IMR-90 (cell line): ENCODE results near the gene PGF. TPM values are rescaled to one million over a fixed set of nuclear protein-coding genes. Genes with fewer than 3 reads are reported as not detected.

Experiments used
- ATAC-seq: fragments of 200-7000 bp; cut with Tn5 transposase; 2 replicates; pipeline ENCODE4 v1.9.1; 2020; ENCODE audit warnings: low read depth, mild to moderate bottlenecking, moderate library complexity
- BruUV-seq: library from RNA; stranded (reverse); fragments of 400-500 nt; replicated peaks from 2 replicates; lab custom pipeline; 2021; lab: Mats Ljungman, UMichigan
- CTCF ChIA-PET: fragments of 300-600 bp; formaldehyde crosslinking; extraction: SDS; loops from one replicate; lab custom pipeline; 2021; ENCODE audit warnings: antibody characterized with exemption; lab: Yijun Ruan, JAX
- POLR2A ChIA-PET: fragments of 300-600 bp; sonication (Branson Sonifier 250); formaldehyde crosslinking; loops from one replicate; lab custom pipeline; 2022; ENCODE audit warnings: antibody characterized with exemption; ENCODE audit not compliant: unreplicated experiment; lab: Charles Lee
- DNase-seq: peaks from one replicate; pipeline ENCODE4 v3.0.0; 2013
- H2AFZ ChIP-seq: replicated peaks from 2 replicates; pipeline ENCODE3; 2013; ENCODE audit warnings: low read length, mild to moderate bottlenecking; ENCODE audit not compliant: poor library complexity
- H2AK5ac ChIP-seq: 2 replicates; pipeline ENCODE4 v1.6.1; 2013; ENCODE audit warnings: low read depth, low read length, inconsistent platforms
- H2AK9ac ChIP-seq: replicated peaks from 2 replicates; pipeline ENCODE3; 2013; ENCODE audit warnings: mild to moderate bottlenecking, low read depth, low read length, moderate library complexity; ENCODE audit not compliant: poor library complexity
- H2BK120ac ChIP-seq: 2 replicates; pipeline ENCODE4 v1.6.1; 2013; ENCODE audit warnings: low read depth, low read length, inconsistent platforms
- H2BK15ac ChIP-seq: 3 replicates; pipeline ENCODE4 v1.6.1; 2013; ENCODE audit warnings: low read depth, low read length, inconsistent platforms
- H2BK20ac ChIP-seq: 2 replicates; pipeline ENCODE4 v1.6.1; 2013; ENCODE audit warnings: low read depth, mild to moderate bottlenecking, inconsistent platforms, low read length, moderate library complexity
- H2BK5ac ChIP-seq: 2 replicates; pipeline ENCODE4 v1.6.1; 2013; ENCODE audit warnings: mild to moderate bottlenecking, low read depth, low read length, inconsistent platforms; ENCODE audit not compliant: poor library complexity, severe bottlenecking
- H3K14ac ChIP-seq: replicated peaks from 2 replicates; pipeline ENCODE4 v1.6.1; 2013; ENCODE audit warnings: low read depth, low read length, inconsistent platforms
- H3K18ac ChIP-seq: 2 replicates; pipeline ENCODE4 v1.6.1; 2013; ENCODE audit warnings: low read depth, low read length, control low read depth
- H3K23ac ChIP-seq: 2 replicates; pipeline ENCODE4 v1.6.1; 2013; ENCODE audit warnings: low read depth, low read length, inconsistent platforms
- H3K27ac ChIP-seq: 2 replicates; pipeline ENCODE4 v1.5.1; 2013; ENCODE audit warnings: mild to moderate bottlenecking, control low read depth, low read length; ENCODE audit not compliant: insufficient read depth
- H3K27me3 ChIP-seq: 2 replicates; pipeline ENCODE4 v1.6.1; 2013; ENCODE audit warnings: low read length; ENCODE audit not compliant: control insufficient read depth, insufficient read depth
- H3K36me3 ChIP-seq: 2 replicates; pipeline ENCODE4 v1.6.1; 2013; ENCODE audit warnings: low read length, mixed read lengths; ENCODE audit not compliant: control insufficient read depth, insufficient read depth
- H3K4ac ChIP-seq: 2 replicates; pipeline ENCODE4 v1.6.1; 2013; ENCODE audit warnings: low read depth, low read length, inconsistent platforms
- H3K4me1 ChIP-seq: 2 replicates; pipeline ENCODE4 v1.6.1; 2013; ENCODE audit warnings: low read length, mixed read lengths; ENCODE audit not compliant: control insufficient read depth, insufficient read depth
- H3K4me2 ChIP-seq: 2 replicates; pipeline ENCODE4 v1.6.1; 2013; ENCODE audit warnings: low read depth, mild to moderate bottlenecking, control low read depth, low read length, moderate library complexity
- H3K4me3 ChIP-seq: 2 replicates; pipeline ENCODE4 v1.5.1; 2013; ENCODE audit warnings: low read depth, mild to moderate bottlenecking, control low read depth, low read length, moderate library complexity; ENCODE audit not compliant: insufficient read depth
- H3K56ac ChIP-seq: 2 replicates; pipeline ENCODE4 v1.6.1; 2013; ENCODE audit warnings: low read length, inconsistent platforms; ENCODE audit not compliant: insufficient read depth; ENCODE audit errors: extremely low read depth
- H3K79me1 ChIP-seq, 2 experiments: 2 replicates each; pipeline ENCODE4 v1.6.1; 2013; ENCODE audit warnings: low read length in 2 of 2, inconsistent platforms in 1 of 2, low read depth in 1 of 2
- H3K9ac ChIP-seq: 2 replicates; pipeline ENCODE4 v1.6.1; 2013; ENCODE audit warnings: low read depth, low read length, control low read depth
- H3K9me1 ChIP-seq: 2 replicates; pipeline ENCODE4 v1.6.1; 2013; ENCODE audit warnings: low read length, inconsistent platforms; ENCODE audit not compliant: insufficient read depth
- H3K9me3 ChIP-seq: 2 replicates; pipeline ENCODE4 v1.6.1; 2013; ENCODE audit warnings: low read length; ENCODE audit not compliant: control insufficient read depth, insufficient read depth
- H4K20me1 ChIP-seq: 2 replicates; pipeline ENCODE4 v1.6.1; 2013; ENCODE audit warnings: low read length, inconsistent platforms; ENCODE audit not compliant: insufficient read depth
- H4K5ac ChIP-seq: 2 replicates; pipeline ENCODE4 v1.6.1; 2013; ENCODE audit warnings: mild to moderate bottlenecking, low read depth, low read length, control low read depth
- H4K8ac ChIP-seq, 2 experiments: 2 replicates each; pipeline ENCODE4 v1.6.1; 2013; ENCODE audit warnings: low read depth in 2 of 2, low read length in 2 of 2, control low read depth in 1 of 2, inconsistent platforms in 1 of 2
- H4K91ac ChIP-seq: 2 replicates; pipeline ENCODE4 v1.6.1; 2013; ENCODE audit warnings: low read depth, low read length, inconsistent platforms; ENCODE audit not compliant: insufficient read depth
- CHD1 ChIP-seq: IDR thresholded peaks from 2 replicates; pipeline ENCODE4 v1.6.1; 2012; ENCODE audit warnings: low read depth, low read length, improper control_type of control experiment
- CTCF ChIP-seq: conservative IDR thresholded peaks from 2 replicates; pipeline ENCODE4 v1.5.1; 2012; ENCODE audit warnings: mild to moderate bottlenecking, low read depth, low read length, improper control_type of control experiment
- FOS ChIP-seq: fragments of 150-350 bp; IDR thresholded peaks from 2 replicates; pipeline ENCODE4 v1.6.1; 2016; ENCODE audit warnings: low read depth, low read length
- MAFK ChIP-seq: IDR thresholded peaks from 2 replicates; pipeline ENCODE4 v1.6.1; 2012; ENCODE audit warnings: low read depth, low read length, improper control_type of control experiment
- MAZ ChIP-seq: IDR thresholded peaks from 2 replicates; pipeline ENCODE4 v1.6.1; 2012; ENCODE audit warnings: low read depth, mild to moderate bottlenecking, low read length, improper control_type of control experiment, moderate library complexity, borderline replicate concordance
- MXI1 ChIP-seq: IDR thresholded peaks from 2 replicates; pipeline ENCODE4 v1.6.1; 2012; ENCODE audit warnings: low read depth, mild to moderate bottlenecking, low read length, moderate library complexity, borderline replicate concordance
- POLR2A ChIP-seq: IDR thresholded peaks from 2 replicates; pipeline ENCODE4 v1.6.1; 2012; ENCODE audit warnings: mild to moderate bottlenecking, low read depth, low read length
- RAD21 ChIP-seq: IDR thresholded peaks from 2 replicates; pipeline ENCODE4 v1.6.1; 2012; ENCODE audit warnings: low read length, improper control_type of control experiment
- SMC3 ChIP-seq: fragments of 150-350 bp; IDR thresholded peaks from 2 replicates; pipeline ENCODE4 v1.6.1; 2016; ENCODE audit warnings: low read depth, mild to moderate bottlenecking, antibody characterized with exemption, low read length, moderate library complexity
- WGBS, 2 experiments: methylation state at CpG; one replicate each; pipeline versions ENCODE4 v1.1.5 to v1.1.7; 2013; ENCODE audit warnings: missing lambda C conversion rate in 2 of 2; ENCODE audit not compliant: insufficient read length in 1 of 2; ENCODE audit errors: extremely low coverage in 2 of 2; 5-methylcytosine and 5-hydroxymethylcytosine counted together
- dilution Hi-C: fragments of 300-500 bp; cut with HindIII; formaldehyde crosslinking; loops from one replicate; pipeline ENCODE4 v1.14.3; 2018; ENCODE audit warnings: low sequenced_read_pairs; ENCODE audit not compliant: unreplicated experiment
- in situ Hi-C: fragments of 300-500 bp; cut with MboI; formaldehyde crosslinking; loops from 3 replicates; pipeline ENCODE4 v1.14.3; 2019; ENCODE audit warnings: low sequenced_read_pairs, inconsistent platforms, mixed read lengths
- intact Hi-C: fragments of 100-400 bp; cut with micrococcal nuclease; formaldehyde crosslinking; loops from 2 replicates; pipeline ENCODE4 v1.10.0; 2022
- polyA plus RNA-seq, 3 experiments: library from polyadenylated mRNA; depleted of rRNA; stranded (reverse); fragments of >200 nt; gene quantifications; 2 replicates each; pipeline ENCODE4 v1.2.3, GENCODE V29; 2012; ENCODE audit warnings: low replicate concordance in 1 of 3
- total RNA-seq: library from RNA; depleted of rRNA; stranded (reverse); fragments of >200 nt; gene quantifications from 2 replicates; pipeline ENCODE4 v1.2.3, GENCODE V29; 2012
- TF ChIP-seq, protein P1 (sequence below): fragments of 150-350 bp; IDR thresholded peaks from 2 replicates; pipeline ENCODE4 v1.6.1; 2017; ENCODE audit warnings: mild to moderate bottlenecking, antibody characterized with exemption, low read length, low read depth

PGF gene
- total and polyA plus RNA-seq, 2 of the 4 experiments (the other 2 are of a cell fraction): 0.36 to 0.39 TPM

GRCh38 chr14:74961238-74961911 is 6.0 kb upstream of the PGF start:
- H3K56ac ChIP-seq: no peak overlapping the region
- no peak overlapping the region for H4K91ac ChIP-seq
- no peak overlapping the region for H3K18ac ChIP-seq
- H3K27me3 ChIP-seq: peaks cover 19% of the 10 kb centered on the region
- H2BK20ac ChIP-seq: no peak overlapping the region
- CTCF ChIA-PET: interaction anchor here (0.6 kb wide), 1 partner anchor 83 kb away, joined by 3 read pairs; no protein-coding TSS in a partner anchor
- peaks cover 3% of the 10 kb centered on the region; the same call in 1 of the 2 replicates for H3K9me1 ChIP-seq
- no peaks in the 10 kb centered on the region for H3K4me1 ChIP-seq
- H2BK120ac ChIP-seq: no peak overlapping the region
- ATAC-seq (no peak), DNase-seq (no peak)
- no peak overlapping the region for H3K23ac ChIP-seq
- no peaks in the 10 kb centered on the region for H4K20me1 ChIP-seq
- no CpG with 5 or more reads among the region's 5 CpGs for WGBS, 2 experiments
- POLR2A ChIA-PET: no interaction called here
- dilution Hi-C loops (no loop called here), intact Hi-C loops (no loop called here), in situ Hi-C loops (no loop called here)
- TF ChIP-seq MAFK (no peak), POLR2A (no peak), CHD1 (no peak), MXI1 (no peak), CTCF (no peak), MAZ (no peak), RAD21 (no peak), FOS (no peak), SMC3 (no peak)
- TF ChIP-seq, protein P1, sequence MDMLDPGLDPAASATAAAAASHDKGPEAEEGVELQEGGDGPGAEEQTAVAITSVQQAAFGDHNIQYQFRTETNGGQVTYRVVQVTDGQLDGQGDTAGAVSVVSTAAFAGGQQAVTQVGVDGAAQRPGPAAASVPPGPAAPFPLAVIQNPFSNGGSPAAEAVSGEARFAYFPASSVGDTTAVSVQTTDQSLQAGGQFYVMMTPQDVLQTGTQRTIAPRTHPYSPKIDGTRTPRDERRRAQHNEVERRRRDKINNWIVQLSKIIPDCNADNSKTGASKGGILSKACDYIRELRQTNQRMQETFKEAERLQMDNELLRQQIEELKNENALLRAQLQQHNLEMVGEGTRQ: no peak
- BruUV-seq: no TSS peak
- H2AFZ ChIP-seq: no peak overlapping the region
- H2AK9ac ChIP-seq: no peak overlapping the region
- no peak overlapping the region for H3K4me2 ChIP-seq
- H3K27ac ChIP-seq: no peak overlapping the region
- no peak overlapping the region for H4K8ac ChIP-seq
- no peak overlapping the region for H3K9ac ChIP-seq
- no peak overlapping the region for H3K4ac ChIP-seq
- H3K4me3 ChIP-seq: no peak overlapping the region
- no peaks in the 10 kb centered on the region for H3K79me1 ChIP-seq
- H3K14ac ChIP-seq: no peak overlapping the region
- no peaks in the 10 kb centered on the region for H3K36me3 ChIP-seq
- no peak overlapping the region for H2AK5ac ChIP-seq
- H2BK5ac ChIP-seq: no peak overlapping the region
- no peak overlapping the region for H2BK15ac ChIP-seq
- no peaks in the 10 kb centered on the region for H3K9me3 ChIP-seq
- H4K5ac ChIP-seq: no peak overlapping the region
